ENCODE results near the gene ARVCF. TPM values are rescaled to one million over a fixed set of nuclear protein-coding genes. Genes with fewer than 3 reads are reported as not detected.

ARVCF gene
- total and polyA plus RNA-seq, 9 of the 15 experiments (the other 6 are each of a cell fraction or from before 2014, with no cell fraction given), result 0.03 to 97.4 (median 15.6) TPM

DNA sequence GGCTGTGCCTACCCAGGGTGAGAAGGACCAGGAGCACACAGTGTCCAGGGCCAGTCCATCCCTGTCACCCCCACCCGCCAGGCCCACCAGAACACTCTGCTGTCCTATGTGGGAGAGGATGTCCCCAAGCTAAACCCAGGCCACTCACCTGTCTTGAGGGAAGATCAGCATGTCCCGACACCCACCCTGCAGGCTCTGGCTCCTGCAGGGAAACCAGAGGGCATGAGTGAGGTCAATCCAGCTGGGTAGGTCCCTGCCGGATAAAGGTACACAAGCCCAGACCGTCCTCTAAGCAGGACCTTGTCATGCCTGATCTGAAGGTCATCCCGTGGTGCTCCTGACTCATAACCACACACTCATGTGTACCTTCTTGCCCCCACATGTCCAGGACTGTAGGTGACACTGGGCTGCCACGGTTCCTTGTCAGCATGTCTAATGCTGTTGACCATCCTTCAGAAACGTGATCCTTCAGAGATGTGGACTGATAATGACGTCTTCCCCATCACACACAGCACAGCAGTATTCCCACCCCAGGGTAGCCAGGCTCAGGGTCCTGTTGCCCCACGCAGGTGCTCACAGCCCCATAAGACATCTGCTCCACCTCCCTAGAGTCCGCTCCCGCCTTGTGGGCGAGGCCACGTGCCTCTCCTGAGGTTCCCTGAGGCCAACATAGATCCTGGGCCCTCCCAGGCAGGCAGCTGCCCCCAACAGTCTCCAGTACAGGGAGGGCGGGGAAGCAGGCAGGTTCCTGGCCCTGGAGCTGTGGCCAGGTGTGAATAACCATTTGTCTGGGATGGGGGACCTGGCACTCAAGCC, 6.1 kb downstream of the ARVCF start (continued):
- TF ChIP-seq, protein P1, sequence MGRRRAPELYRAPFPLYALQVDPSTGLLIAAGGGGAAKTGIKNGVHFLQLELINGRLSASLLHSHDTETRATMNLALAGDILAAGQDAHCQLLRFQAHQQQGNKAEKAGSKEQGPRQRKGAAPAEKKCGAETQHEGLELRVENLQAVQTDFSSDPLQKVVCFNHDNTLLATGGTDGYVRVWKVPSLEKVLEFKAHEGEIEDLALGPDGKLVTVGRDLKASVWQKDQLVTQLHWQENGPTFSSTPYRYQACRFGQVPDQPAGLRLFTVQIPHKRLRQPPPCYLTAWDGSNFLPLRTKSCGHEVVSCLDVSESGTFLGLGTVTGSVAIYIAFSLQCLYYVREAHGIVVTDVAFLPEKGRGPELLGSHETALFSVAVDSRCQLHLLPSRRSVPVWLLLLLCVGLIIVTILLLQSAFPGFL (CRISPR knock-in tag; IDR thresholded peaks at IDR 0.05), result no peak
- TF ChIP-seq, protein P2, sequence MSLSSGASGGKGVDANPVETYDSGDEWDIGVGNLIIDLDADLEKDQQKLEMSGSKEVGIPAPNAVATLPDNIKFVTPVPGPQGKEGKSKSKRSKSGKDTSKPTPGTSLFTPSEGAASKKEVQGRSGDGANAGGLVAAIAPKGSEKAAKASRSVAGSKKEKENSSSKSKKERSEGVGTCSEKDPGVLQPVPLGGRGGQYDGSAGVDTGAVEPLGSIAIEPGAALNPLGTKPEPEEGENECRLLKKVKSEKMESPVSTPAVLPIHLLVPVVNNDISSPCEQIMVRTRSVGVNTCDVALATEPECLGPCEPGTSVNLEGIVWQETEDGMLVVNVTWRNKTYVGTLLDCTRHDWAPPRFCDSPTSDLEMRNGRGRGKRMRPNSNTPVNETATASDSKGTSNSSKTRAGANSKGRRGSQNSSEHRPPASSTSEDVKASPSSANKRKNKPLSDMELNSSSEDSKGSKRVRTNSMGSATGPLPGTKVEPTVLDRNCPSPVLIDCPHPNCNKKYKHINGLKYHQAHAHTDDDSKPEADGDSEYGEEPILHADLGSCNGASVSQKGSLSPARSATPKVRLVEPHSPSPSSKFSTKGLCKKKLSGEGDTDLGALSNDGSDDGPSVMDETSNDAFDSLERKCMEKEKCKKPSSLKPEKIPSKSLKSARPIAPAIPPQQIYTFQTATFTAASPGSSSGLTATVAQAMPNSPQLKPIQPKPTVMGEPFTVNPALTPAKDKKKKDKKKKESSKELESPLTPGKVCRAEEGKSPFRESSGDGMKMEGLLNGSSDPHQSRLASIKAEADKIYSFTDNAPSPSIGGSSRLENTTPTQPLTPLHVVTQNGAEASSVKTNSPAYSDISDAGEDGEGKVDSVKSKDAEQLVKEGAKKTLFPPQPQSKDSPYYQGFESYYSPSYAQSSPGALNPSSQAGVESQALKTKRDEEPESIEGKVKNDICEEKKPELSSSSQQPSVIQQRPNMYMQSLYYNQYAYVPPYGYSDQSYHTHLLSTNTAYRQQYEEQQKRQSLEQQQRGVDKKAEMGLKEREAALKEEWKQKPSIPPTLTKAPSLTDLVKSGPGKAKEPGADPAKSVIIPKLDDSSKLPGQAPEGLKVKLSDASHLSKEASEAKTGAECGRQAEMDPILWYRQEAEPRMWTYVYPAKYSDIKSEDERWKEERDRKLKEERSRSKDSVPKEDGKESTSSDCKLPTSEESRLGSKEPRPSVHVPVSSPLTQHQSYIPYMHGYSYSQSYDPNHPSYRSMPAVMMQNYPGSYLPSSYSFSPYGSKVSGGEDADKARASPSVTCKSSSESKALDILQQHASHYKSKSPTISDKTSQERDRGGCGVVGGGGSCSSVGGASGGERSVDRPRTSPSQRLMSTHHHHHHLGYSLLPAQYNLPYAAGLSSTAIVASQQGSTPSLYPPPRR (CRISPR knock-in tag; IDR thresholded peaks at IDR 0.05; ENCODE audit: borderline replicate concordance), result no peak
- TF ChIP-seq ZNF175 (CRISPR knock-in tag; IDR thresholded peaks at IDR 0.05; ENCODE audit: low read depth) (no peak), SREBF1 (IDR thresholded peaks at IDR 0.05; ENCODE audit: borderline replicate concordance, low read depth, low read length) (no peak), ZNF778 (CRISPR knock-in tag; IDR thresholded peaks at IDR 0.05) (no peak), ESRRB (CRISPR knock-in tag; IDR thresholded peaks at IDR 0.05; ENCODE audit: borderline replicate concordance) (no peak), HDAC1 (IDR thresholded peaks at IDR 0.05) (peak in 1 of 2 experiments; percentile 80; a peak in 2 of 4 replicates), ZFP1 (CRISPR knock-in tag; IDR thresholded peaks at IDR 0.05) (no peak), PHB2 (IDR thresholded peaks at IDR 0.05; ENCODE audit: low read depth) (no peak), TCFL5 (CRISPR knock-in tag; conservative IDR thresholded peaks at IDR 0.05) (no peak), SRSF9 (IDR thresholded peaks at IDR 0.05; ENCODE audit: borderline replicate concordance, low read depth, low read length) (no peak), ZNF23 (CRISPR knock-in tag; IDR thresholded peaks at IDR 0.05) (no peak), ZNF134 (CRISPR knock-in tag; conservative IDR thresholded peaks at IDR 0.05) (no peak), ZNF124 (CRISPR knock-in tag; IDR thresholded peaks at IDR 0.05) (no peak), SP2 (IDR thresholded peaks at IDR 0.05; ENCODE audit: extremely low read depth, low read depth, low read length, poor library complexity, severe bottlenecking) (no peak), ZFP36 (IDR thresholded peaks at IDR 0.05; ENCODE audit: low read depth, low read length, partially characterized antibody) (no peak)
- TF ChIP-seq, protein P3, sequence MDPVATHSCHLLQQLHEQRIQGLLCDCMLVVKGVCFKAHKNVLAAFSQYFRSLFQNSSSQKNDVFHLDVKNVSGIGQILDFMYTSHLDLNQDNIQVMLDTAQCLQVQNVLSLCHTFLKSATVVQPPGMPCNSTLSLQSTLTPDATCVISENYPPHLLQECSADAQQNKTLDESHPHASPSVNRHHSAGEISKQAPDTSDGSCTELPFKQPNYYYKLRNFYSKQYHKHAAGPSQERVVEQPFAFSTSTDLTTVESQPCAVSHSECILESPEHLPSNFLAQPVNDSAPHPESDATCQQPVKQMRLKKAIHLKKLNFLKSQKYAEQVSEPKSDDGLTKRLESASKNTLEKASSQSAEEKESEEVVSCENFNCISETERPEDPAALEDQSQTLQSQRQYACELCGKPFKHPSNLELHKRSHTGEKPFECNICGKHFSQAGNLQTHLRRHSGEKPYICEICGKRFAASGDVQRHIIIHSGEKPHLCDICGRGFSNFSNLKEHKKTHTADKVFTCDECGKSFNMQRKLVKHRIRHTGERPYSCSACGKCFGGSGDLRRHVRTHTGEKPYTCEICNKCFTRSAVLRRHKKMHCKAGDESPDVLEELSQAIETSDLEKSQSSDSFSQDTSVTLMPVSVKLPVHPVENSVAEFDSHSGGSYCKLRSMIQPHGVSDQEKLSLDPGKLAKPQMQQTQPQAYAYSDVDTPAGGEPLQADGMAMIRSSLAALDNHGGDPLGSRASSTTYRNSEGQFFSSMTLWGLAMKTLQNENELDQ (CRISPR knock-in tag; IDR thresholded peaks at IDR 0.05; ENCODE audit: borderline replicate concordance), result no peak
- TF ChIP-seq, protein P4, sequence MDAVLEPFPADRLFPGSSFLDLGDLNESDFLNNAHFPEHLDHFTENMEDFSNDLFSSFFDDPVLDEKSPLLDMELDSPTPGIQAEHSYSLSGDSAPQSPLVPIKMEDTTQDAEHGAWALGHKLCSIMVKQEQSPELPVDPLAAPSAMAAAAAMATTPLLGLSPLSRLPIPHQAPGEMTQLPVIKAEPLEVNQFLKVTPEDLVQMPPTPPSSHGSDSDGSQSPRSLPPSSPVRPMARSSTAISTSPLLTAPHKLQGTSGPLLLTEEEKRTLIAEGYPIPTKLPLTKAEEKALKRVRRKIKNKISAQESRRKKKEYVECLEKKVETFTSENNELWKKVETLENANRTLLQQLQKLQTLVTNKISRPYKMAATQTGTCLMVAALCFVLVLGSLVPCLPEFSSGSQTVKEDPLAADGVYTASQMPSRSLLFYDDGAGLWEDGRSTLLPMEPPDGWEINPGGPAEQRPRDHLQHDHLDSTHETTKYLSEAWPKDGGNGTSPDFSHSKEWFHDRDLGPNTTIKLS (IDR thresholded peaks at IDR 0.05; ENCODE audit: borderline replicate concordance, low read depth), result no peak

Data from K562 (cell line).